ENCODE measurements around the gene CCDC146.
"Not testable (repeated sequence)": the region's sequence is repeated elsewhere in the genome, so short reads cannot be mapped to it uniquely, and the experiment has no call there.

GRCh38 chr7:77177321-77177904, 55.0 kb downstream of the CCDC146 start:
- TF ChIP-seq EZH2 (IDR thresholded peaks at IDR 0.05) = not testable (repeated sequence)
- TF ChIP-seq, protein P1, sequence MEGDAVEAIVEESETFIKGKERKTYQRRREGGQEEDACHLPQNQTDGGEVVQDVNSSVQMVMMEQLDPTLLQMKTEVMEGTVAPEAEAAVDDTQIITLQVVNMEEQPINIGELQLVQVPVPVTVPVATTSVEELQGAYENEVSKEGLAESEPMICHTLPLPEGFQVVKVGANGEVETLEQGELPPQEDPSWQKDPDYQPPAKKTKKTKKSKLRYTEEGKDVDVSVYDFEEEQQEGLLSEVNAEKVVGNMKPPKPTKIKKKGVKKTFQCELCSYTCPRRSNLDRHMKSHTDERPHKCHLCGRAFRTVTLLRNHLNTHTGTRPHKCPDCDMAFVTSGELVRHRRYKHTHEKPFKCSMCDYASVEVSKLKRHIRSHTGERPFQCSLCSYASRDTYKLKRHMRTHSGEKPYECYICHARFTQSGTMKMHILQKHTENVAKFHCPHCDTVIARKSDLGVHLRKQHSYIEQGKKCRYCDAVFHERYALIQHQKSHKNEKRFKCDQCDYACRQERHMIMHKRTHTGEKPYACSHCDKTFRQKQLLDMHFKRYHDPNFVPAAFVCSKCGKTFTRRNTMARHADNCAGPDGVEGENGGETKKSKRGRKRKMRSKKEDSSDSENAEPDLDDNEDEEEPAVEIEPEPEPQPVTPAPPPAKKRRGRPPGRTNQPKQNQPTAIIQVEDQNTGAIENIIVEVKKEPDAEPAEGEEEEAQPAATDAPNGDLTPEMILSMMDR (IDR thresholded peaks at IDR 0.05) = not testable (repeated sequence)
